H9 (cell line): ENCODE measurements around the gene NEDD4. TPM values are rescaled to one million over a fixed set of nuclear protein-coding genes. Genes with fewer than 3 reads are reported as not detected.

Source experiments
- DNase-seq: peaks from one replicate; pipeline ENCODE4 v3.0.0-alpha.2; 2017
- H2AFZ ChIP-seq: one replicate; pipeline ENCODE4 v1.6.1; 2013; ENCODE audit warnings: mild to moderate bottlenecking, low read length, control low read depth, moderate library complexity
- H2AK5ac ChIP-seq: 2 replicates; pipeline ENCODE4 v1.6.1; 2013; ENCODE audit warnings: low read length, control low read depth, mixed read lengths; ENCODE audit not compliant: insufficient read length
- H2BK120ac ChIP-seq: one replicate; pipeline ENCODE4 v1.6.1; 2013; ENCODE audit warnings: low read depth, mild to moderate bottlenecking, low read length, control low read depth, inconsistent platforms; ENCODE audit not compliant: poor library complexity, severe bottlenecking
- H2BK12ac ChIP-seq: 2 replicates; pipeline ENCODE4 v1.6.1; 2013; ENCODE audit warnings: low read length, control low read depth, mixed read lengths, low read depth; ENCODE audit not compliant: insufficient read length
- H2BK15ac ChIP-seq: 2 replicates; pipeline ENCODE4 v1.6.1; 2013; ENCODE audit warnings: low read depth, low read length, control low read depth
- H2BK20ac ChIP-seq: one replicate; pipeline ENCODE4 v1.6.1; 2013; ENCODE audit warnings: low read depth, mild to moderate bottlenecking, low read length, control low read depth, inconsistent platforms; ENCODE audit not compliant: poor library complexity, severe bottlenecking
- H2BK5ac ChIP-seq: 2 replicates; pipeline ENCODE4 v1.6.1; 2013; ENCODE audit warnings: low read length, control low read depth, mixed read lengths; ENCODE audit not compliant: insufficient read length
- H3K14ac ChIP-seq: 2 replicates; pipeline ENCODE4 v1.6.1; 2013; ENCODE audit warnings: low read length, control low read depth; ENCODE audit not compliant: insufficient read depth
- H3K18ac ChIP-seq: 2 replicates; pipeline ENCODE4 v1.6.1; 2013; ENCODE audit warnings: low read depth, mild to moderate bottlenecking, mixed read lengths, low read length, control low read depth; ENCODE audit not compliant: insufficient read length
- H3K23ac ChIP-seq: 2 replicates; pipeline ENCODE4 v1.6.1; 2013; ENCODE audit warnings: low read length, control low read depth, mixed read lengths, low read depth; ENCODE audit not compliant: insufficient read length
- H3K23me2 ChIP-seq: 2 replicates; pipeline ENCODE4 v1.6.1; 2013; ENCODE audit warnings: low read depth, mild to moderate bottlenecking, mixed read lengths, low read length, control low read depth; ENCODE audit not compliant: insufficient read length, poor library complexity, severe bottlenecking
- H3K27ac ChIP-seq: 2 replicates; pipeline ENCODE4 v1.5.1; 2013; ENCODE audit warnings: low read length, control low read depth, mixed read lengths, low read depth; ENCODE audit not compliant: insufficient read length
- H3K27me3 ChIP-seq: 2 replicates; pipeline ENCODE4 v1.6.1; 2013; ENCODE audit warnings: low read length, control low read depth, inconsistent platforms; ENCODE audit not compliant: insufficient read depth
- H3K4ac ChIP-seq: 2 replicates; pipeline ENCODE4 v1.6.1; 2013; ENCODE audit warnings: low read depth, mild to moderate bottlenecking, control low read depth, inconsistent platforms, low read length, moderate library complexity
- H3K4me1 ChIP-seq: 2 replicates; pipeline ENCODE4 v1.6.1; 2013; ENCODE audit warnings: low read length, control low read depth, inconsistent platforms; ENCODE audit not compliant: insufficient read depth
- H3K4me2 ChIP-seq: 2 replicates; pipeline ENCODE4 v1.6.1; 2013; ENCODE audit warnings: low read length, control low read depth, mixed read lengths; ENCODE audit not compliant: insufficient read length, insufficient read depth
- H3K56ac ChIP-seq: 2 replicates; pipeline ENCODE4 v1.6.1; 2013; ENCODE audit warnings: low read depth, mild to moderate bottlenecking, mixed read lengths, low read length, control low read depth; ENCODE audit not compliant: insufficient read length
- H3K79me1 ChIP-seq: 2 replicates; pipeline ENCODE4 v1.6.1; 2013; ENCODE audit warnings: low read depth, mild to moderate bottlenecking, moderate library complexity, low read length, control low read depth, inconsistent platforms; ENCODE audit not compliant: insufficient read depth, poor library complexity, severe bottlenecking
- H3K79me2 ChIP-seq: 2 replicates; pipeline ENCODE4 v1.6.1; 2013; ENCODE audit warnings: low read length, control low read depth, inconsistent platforms; ENCODE audit not compliant: insufficient read depth
- H3K9ac ChIP-seq: 2 replicates; pipeline ENCODE4 v1.6.1; 2013; ENCODE audit warnings: low read length, control low read depth, mixed read lengths; ENCODE audit not compliant: insufficient read length; ENCODE audit errors: extremely low read depth
- H3K9me3 ChIP-seq: one replicate; pipeline ENCODE4 v1.6.1; 2013; ENCODE audit warnings: low read depth, low read length, inconsistent platforms; ENCODE audit not compliant: control insufficient read depth
- H3T11ph ChIP-seq: one replicate; pipeline ENCODE4 v1.6.1; 2013; ENCODE audit warnings: mild to moderate bottlenecking, low read length, control low read depth, inconsistent platforms
- H4K20me1 ChIP-seq: one replicate; pipeline ENCODE4 v1.6.1; 2013; ENCODE audit not compliant: control insufficient read depth, insufficient read length, insufficient read depth
- H4K5ac ChIP-seq: 2 replicates; pipeline ENCODE4 v1.6.1; 2013; ENCODE audit warnings: low read depth, mild to moderate bottlenecking, mixed read lengths, low read length, control low read depth; ENCODE audit not compliant: insufficient read length
- H4K8ac ChIP-seq: replicated peaks from 2 replicates; pipeline ENCODE4 v1.6.1; 2013; ENCODE audit warnings: low read length, control low read depth, mixed read lengths, low read depth; ENCODE audit not compliant: insufficient read length
- H4K91ac ChIP-seq: 2 replicates; pipeline ENCODE4 v1.6.1; 2013; ENCODE audit warnings: low read depth, mild to moderate bottlenecking, moderate library complexity, mixed read lengths, low read length, control low read depth; ENCODE audit not compliant: insufficient read length
- H3K27ac Mint-ChIP-seq, 3 experiments: 2 replicates in 2 of 3; 3 replicates in 1 of 3; pipeline ENCODE4 v1.8.0; 2020 to 2021; ENCODE audit warnings: mixed read lengths in 3 of 3, mild to moderate bottlenecking in 1 of 3, moderate library complexity in 1 of 3
- H3K27me3 Mint-ChIP-seq: 2 replicates; pipeline ENCODE4 v1.8.0; 2021; ENCODE audit warnings: low read depth, mild to moderate bottlenecking, moderate library complexity, mixed read lengths
- H3K36me3 Mint-ChIP-seq, 3 experiments: 2 replicates in 2 of 3; 3 replicates in 1 of 3; pipeline ENCODE4 v1.8.0; 2020 to 2021; ENCODE audit warnings: low read depth in 3 of 3, mixed read lengths in 3 of 3; ENCODE audit not compliant: insufficient read depth in 1 of 3
- H3K4me1 Mint-ChIP-seq, 2 experiments: 2 replicates each; pipeline ENCODE4 v1.8.0; 2020; ENCODE audit warnings: mixed read lengths in 2 of 2
- H3K4me3 Mint-ChIP-seq, 2 experiments: 2 replicates in 1 of 2; 3 replicates in 1 of 2; pipeline ENCODE4 v1.8.0; 2020 to 2021; ENCODE audit warnings: mild to moderate bottlenecking in 2 of 2, mixed read lengths in 2 of 2, moderate library complexity in 1 of 2
- H3K9me3 Mint-ChIP-seq, 2 experiments: 2 replicates in 1 of 2; 3 replicates in 1 of 2; pipeline ENCODE4 v1.8.0; 2020; ENCODE audit warnings: mild to moderate bottlenecking in 2 of 2, mixed read lengths in 2 of 2, moderate library complexity in 1 of 2
- WGBS: extraction: QIAGEN DNeasy Blood & Tissue Kit; methylation state at CpG from one replicate; pipeline ENCODE4 v1.1.7; 2013; ENCODE audit warnings: missing lambda C conversion rate, low lambda C conversion rate, mixed read lengths; ENCODE audit not compliant: insufficient read length; ENCODE audit errors: extremely low coverage; 5-methylcytosine and 5-hydroxymethylcytosine counted together
- total RNA-seq: library from RNA; stranded (reverse); gene quantifications from 2 replicates; pipeline ENCODE4 v1.2.1, GENCODE V29; 2021
- TF ChIP-seq, protein P1 (sequence below): fragments of 200-600 bp; sonication (generic); conservative IDR thresholded peaks from 3 replicates; pipeline ENCODE4 v1.8.0; 2021; ENCODE audit warnings: antibody characterized with exemption, mild to moderate bottlenecking

Gene NEDD4
- total RNA-seq, 1 experiment from 2014 or later, result 9.6 TPM

- H4K8ac ChIP-seq, result no peak overlapping the region
- no peak overlapping the region for H2BK15ac ChIP-seq
- no peak for DNase-seq
- H3K79me2 ChIP-seq, result no peaks in the 10 kb centered on the region
- no peaks in the 10 kb centered on the region for H3K79me1 ChIP-seq
- H3K9ac ChIP-seq, result no peak overlapping the region
- H4K20me1 ChIP-seq, result no peaks in the 10 kb centered on the region
- no peaks in the 10 kb centered on the region for H3K9me3 ChIP-seq
- H3K27me3 ChIP-seq, result no peaks in the 10 kb centered on the region
- no peak overlapping the region for H2BK120ac ChIP-seq
- H2AK5ac ChIP-seq, result no peak overlapping the region
- no peak overlapping the region for H3K23ac ChIP-seq
- no peak overlapping the region for H3K18ac ChIP-seq
- no peaks in the 10 kb centered on the region for H3K36me3 Mint-ChIP-seq
- no peaks in the 10 kb centered on the region; the same call in 1 of the 2 replicates for H3K4me1 ChIP-seq
- peaks cover 3 to 12% of the 10 kb centered on the region in 2 experiments for H3K4me1 Mint-ChIP-seq
- H3K27ac ChIP-seq, result no peak overlapping the region
- H2BK12ac ChIP-seq, result no peak overlapping the region
- H3K14ac ChIP-seq, result no peak overlapping the region
- no peak overlapping the region for H4K91ac ChIP-seq
- TF ChIP-seq, protein P1, sequence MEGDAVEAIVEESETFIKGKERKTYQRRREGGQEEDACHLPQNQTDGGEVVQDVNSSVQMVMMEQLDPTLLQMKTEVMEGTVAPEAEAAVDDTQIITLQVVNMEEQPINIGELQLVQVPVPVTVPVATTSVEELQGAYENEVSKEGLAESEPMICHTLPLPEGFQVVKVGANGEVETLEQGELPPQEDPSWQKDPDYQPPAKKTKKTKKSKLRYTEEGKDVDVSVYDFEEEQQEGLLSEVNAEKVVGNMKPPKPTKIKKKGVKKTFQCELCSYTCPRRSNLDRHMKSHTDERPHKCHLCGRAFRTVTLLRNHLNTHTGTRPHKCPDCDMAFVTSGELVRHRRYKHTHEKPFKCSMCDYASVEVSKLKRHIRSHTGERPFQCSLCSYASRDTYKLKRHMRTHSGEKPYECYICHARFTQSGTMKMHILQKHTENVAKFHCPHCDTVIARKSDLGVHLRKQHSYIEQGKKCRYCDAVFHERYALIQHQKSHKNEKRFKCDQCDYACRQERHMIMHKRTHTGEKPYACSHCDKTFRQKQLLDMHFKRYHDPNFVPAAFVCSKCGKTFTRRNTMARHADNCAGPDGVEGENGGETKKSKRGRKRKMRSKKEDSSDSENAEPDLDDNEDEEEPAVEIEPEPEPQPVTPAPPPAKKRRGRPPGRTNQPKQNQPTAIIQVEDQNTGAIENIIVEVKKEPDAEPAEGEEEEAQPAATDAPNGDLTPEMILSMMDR, result no peak
- H4K5ac ChIP-seq, result no peak overlapping the region
- no peak overlapping the region for H2AFZ ChIP-seq
- H3K4me2 ChIP-seq, result no peak overlapping the region
- H3K56ac ChIP-seq, result no peak overlapping the region
- H3K9me3 Mint-ChIP-seq, result no peaks in the 10 kb centered on the region
- H2BK20ac ChIP-seq, result no peak overlapping the region
- H2BK5ac ChIP-seq, result no peak overlapping the region
- H3K27me3 Mint-ChIP-seq, result no peaks in the 10 kb centered on the region
- no CpG with 5 or more reads among the region's 3 CpGs for WGBS
- no peak overlapping the region for H3K27ac Mint-ChIP-seq
- H3K23me2 ChIP-seq, result no peaks in the 10 kb centered on the region
- no peak overlapping the region for H3K4ac ChIP-seq
- H3T11ph ChIP-seq, result no peak overlapping the region
- H3K4me3 Mint-ChIP-seq, result no peak overlapping the region
Observed at GRCh38 chr15:55900019-55900418, 93.4 kb downstream of the NEDD4 start.
